Measurements from ENCODE around the gene PRRC2B.

GRCh38 chr9:131521822-131522221 lies 127.9 kb downstream of the PRRC2B start:
- no peak for TF ChIP-seq CTCF (IDR thresholded peaks at IDR 0.05)
- no peak for TF ChIP-seq POLR2AphosphoS5 (IDR thresholded peaks at IDR 0.05)

All from prostate gland (tissue), 2 donors.